IPS-18a (cell line): ENCODE measurements around the gene PPP1R16B.
"Not testable (repeated sequence)": the region's sequence is repeated elsewhere in the genome, so short reads cannot be mapped to it uniquely, and the experiment has no call there.

Source experiments
- H3K27ac ChIP-seq: one replicate; pipeline ENCODE4 v1.5.1; 2013; ENCODE audit warnings: low read length
- H3K27me3 ChIP-seq: one replicate; pipeline ENCODE4 v1.6.1; 2013; ENCODE audit warnings: mild to moderate bottlenecking, low read length; ENCODE audit not compliant: control insufficient read depth, insufficient read depth
- H3K36me3 ChIP-seq: one replicate; pipeline ENCODE4 v1.6.1; 2013; ENCODE audit warnings: low read depth, low read length; ENCODE audit not compliant: control insufficient read depth
- H3K4me1 ChIP-seq: one replicate; pipeline ENCODE4 v1.6.1; 2013; ENCODE audit warnings: low read depth, low read length; ENCODE audit not compliant: control insufficient read depth
- H3K4me3 ChIP-seq: one replicate; pipeline ENCODE4 v1.5.1; 2013; ENCODE audit warnings: low read length
- H3K9ac ChIP-seq: one replicate; pipeline ENCODE4 v1.6.1; 2013; ENCODE audit warnings: mild to moderate bottlenecking, low read length, moderate library complexity
- H3K9me3 ChIP-seq: one replicate; pipeline ENCODE4 v1.6.1; 2013; ENCODE audit warnings: low read depth, low read length; ENCODE audit not compliant: control insufficient read depth

PPP1R16B gene

GRCh38 chr20:38859070-38859690, 53.7 kb downstream of the PPP1R16B start:
- Histone ChIP-seq H3K9ac (no peak overlapping the region), H3K27ac (no peak overlapping the region), H3K27me3 (no peaks in the 10 kb centered on the region), H3K4me3 (no peak overlapping the region), H3K9me3 (no peaks in the 10 kb centered on the region), H3K4me1 (no peaks in the 10 kb centered on the region), H3K36me3 (no peaks in the 10 kb centered on the region)

DNA sequence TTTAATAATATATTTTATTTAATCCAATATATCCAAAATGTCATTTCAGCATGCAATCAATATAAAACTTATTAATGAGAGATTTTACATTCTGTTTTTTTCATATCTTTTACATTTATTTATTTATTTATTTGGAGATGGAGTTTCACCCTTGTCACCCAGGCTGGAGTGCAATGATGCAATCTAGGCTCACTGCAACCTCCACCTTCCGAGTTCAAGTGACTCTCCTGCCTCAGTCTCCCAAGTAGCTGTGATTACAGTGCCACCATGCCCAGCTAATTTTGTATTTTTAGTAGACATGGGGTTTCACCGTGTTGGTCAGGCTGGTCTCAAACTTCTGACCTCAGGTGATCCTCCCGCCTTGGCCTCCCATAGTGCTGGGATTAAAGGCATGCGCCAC, 54.4 kb downstream of the PPP1R16B start:
- not testable (repeated sequence) for H3K4me1 ChIP-seq, H3K9me3 ChIP-seq, H3K27ac ChIP-seq, H3K27me3 ChIP-seq, H3K4me3 ChIP-seq, H3K9ac ChIP-seq, H3K36me3 ChIP-seq

DNA sequence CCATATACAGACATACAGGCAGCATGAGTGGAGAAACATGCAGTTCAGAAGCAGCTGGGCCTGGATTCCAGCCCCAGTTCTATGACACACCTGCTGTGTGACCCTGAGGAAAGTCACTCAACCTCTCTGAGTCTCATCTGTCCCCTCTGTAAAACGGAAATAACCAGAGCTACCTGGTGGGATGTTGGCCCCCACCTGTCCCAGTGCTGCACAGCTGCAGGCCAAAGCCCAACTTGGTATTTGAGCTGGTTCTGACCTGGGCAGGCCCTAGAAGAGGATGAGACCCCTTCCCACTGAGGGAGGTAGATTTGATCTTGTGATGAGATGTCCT, 55.5 kb downstream of the PPP1R16B start:
- Histone ChIP-seq H3K4me3 (no peak overlapping the region), H3K27ac (no peak overlapping the region), H3K9me3 (no peaks in the 10 kb centered on the region), H3K36me3 (no peaks in the 10 kb centered on the region), H3K4me1 (no peaks in the 10 kb centered on the region), H3K27me3 (no peaks in the 10 kb centered on the region), H3K9ac (no peak overlapping the region)

GRCh38 chr20:38862226-38862625, 56.7 kb downstream of the PPP1R16B start:
- H3K36me3 ChIP-seq, result no peaks in the 10 kb centered on the region
- H3K4me1 ChIP-seq, result no peaks in the 10 kb centered on the region
- no peaks in the 10 kb centered on the region for H3K9me3 ChIP-seq
- H3K27me3 ChIP-seq, result no peaks in the 10 kb centered on the region
- no peak overlapping the region for H3K27ac ChIP-seq
- H3K4me3 ChIP-seq, result no peak overlapping the region
- H3K9ac ChIP-seq, result no peak overlapping the region

DNA sequence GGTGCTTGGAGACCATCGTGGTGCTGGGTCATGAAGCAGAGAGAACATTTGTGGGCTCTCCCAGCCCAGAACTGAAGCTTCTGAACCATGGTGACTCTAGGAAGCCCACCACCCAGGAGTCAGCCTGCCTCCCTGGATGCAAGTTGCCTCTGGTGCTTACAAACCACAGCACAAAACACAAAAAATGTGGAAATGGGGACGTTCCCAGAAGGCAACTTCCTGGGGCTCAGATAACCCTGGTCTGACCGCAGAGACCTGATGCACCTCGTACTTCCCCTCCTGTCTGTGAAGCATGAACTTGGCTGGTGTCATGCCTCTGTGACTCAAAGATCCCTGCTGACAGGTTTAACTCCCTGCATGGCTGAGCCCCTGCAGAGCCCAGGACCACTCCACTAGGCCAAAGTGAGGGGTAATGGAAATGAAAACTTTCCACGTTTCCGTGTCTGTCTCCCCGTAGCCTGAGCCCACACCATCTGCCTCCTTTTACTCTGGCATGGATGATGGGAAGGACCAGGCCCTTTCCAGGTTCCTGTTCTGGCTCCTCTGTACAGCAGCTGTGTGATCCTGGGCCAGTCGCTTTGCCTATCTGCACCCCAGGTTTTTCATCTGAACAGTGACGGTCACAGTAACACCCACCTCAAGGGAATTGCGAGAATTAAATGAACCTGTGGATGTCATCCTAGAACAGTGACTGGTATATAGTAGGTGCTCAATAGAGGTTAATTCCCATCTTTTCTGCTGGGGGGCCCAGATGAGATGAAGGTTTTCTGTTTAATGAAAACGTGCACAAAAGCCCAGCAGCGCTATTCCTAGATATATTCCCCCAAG, 57.7 kb downstream of the PPP1R16B start:
- Histone ChIP-seq H3K4me1 (no peaks in the 10 kb centered on the region), H3K27ac (no peak overlapping the region), H3K9ac (no peak overlapping the region)

DNA sequence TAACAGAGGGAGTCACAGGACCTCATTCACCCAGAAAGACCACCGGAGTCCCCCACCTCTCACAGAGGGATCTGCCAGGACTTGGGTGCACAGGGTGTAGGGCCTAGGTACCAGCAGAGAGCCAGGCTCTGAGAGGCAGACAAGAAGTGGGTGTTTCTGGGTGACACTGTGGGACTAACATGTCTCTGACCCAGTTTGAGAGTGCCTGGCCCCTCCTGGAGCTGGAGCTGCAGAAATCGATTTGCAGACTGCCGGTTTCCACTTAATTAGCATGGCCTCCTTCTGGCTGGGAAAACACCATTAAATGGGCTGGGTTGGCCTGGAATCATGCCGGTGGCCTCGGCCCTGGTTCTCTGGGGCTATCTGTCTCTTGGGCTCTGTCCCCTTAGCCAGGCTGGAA, 59.2 kb downstream of the PPP1R16B start:
- Histone ChIP-seq H3K9ac (no peak overlapping the region), H3K4me3 (no peak overlapping the region), H3K4me1 (no peaks in the 10 kb centered on the region), H3K9me3 (no peaks in the 10 kb centered on the region), H3K36me3 (no peaks in the 10 kb centered on the region), H3K27ac (no peak overlapping the region), H3K27me3 (no peaks in the 10 kb centered on the region)

More for the DNA sequence above, 57.7 kb downstream of the PPP1R16B start:
- no peaks in the 10 kb centered on the region for H3K36me3 ChIP-seq
- H3K4me3 ChIP-seq, result no peak overlapping the region
- no peaks in the 10 kb centered on the region for H3K27me3 ChIP-seq
- no peaks in the 10 kb centered on the region for H3K9me3 ChIP-seq

GRCh38 chr20:38866265-38867061, 61.0 kb downstream of the PPP1R16B start:
- H3K27ac ChIP-seq, result no peak overlapping the region
- no peaks in the 10 kb centered on the region for H3K9me3 ChIP-seq
- H3K27me3 ChIP-seq, result no peaks in the 10 kb centered on the region
- H3K4me3 ChIP-seq, result no peak overlapping the region
- no peak overlapping the region for H3K9ac ChIP-seq
- H3K36me3 ChIP-seq, result no peaks in the 10 kb centered on the region
- H3K4me1 ChIP-seq, result no peaks in the 10 kb centered on the region

DNA sequence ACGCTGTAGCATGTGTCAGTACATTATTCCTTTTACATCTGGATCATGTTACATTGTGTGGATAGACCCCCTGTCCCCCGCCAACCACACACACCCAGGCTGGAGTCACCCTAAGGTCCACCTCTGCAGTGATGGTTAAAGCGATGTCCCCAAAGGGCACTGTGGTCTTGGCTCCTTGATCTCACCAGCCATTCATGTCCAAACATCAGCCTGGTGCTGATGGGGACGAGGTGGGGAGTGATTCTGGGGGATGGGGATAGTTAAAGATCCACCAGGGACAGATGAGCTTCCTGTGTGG, 61.5 kb downstream of the PPP1R16B start:
- H3K27me3 ChIP-seq, result no peaks in the 10 kb centered on the region
- H3K9ac ChIP-seq, result no peak overlapping the region
- no peaks in the 10 kb centered on the region for H3K4me1 ChIP-seq
- no peaks in the 10 kb centered on the region for H3K9me3 ChIP-seq
- H3K27ac ChIP-seq, result no peak overlapping the region
- no peaks in the 10 kb centered on the region for H3K36me3 ChIP-seq
- H3K4me3 ChIP-seq, result no peak overlapping the region

DNA sequence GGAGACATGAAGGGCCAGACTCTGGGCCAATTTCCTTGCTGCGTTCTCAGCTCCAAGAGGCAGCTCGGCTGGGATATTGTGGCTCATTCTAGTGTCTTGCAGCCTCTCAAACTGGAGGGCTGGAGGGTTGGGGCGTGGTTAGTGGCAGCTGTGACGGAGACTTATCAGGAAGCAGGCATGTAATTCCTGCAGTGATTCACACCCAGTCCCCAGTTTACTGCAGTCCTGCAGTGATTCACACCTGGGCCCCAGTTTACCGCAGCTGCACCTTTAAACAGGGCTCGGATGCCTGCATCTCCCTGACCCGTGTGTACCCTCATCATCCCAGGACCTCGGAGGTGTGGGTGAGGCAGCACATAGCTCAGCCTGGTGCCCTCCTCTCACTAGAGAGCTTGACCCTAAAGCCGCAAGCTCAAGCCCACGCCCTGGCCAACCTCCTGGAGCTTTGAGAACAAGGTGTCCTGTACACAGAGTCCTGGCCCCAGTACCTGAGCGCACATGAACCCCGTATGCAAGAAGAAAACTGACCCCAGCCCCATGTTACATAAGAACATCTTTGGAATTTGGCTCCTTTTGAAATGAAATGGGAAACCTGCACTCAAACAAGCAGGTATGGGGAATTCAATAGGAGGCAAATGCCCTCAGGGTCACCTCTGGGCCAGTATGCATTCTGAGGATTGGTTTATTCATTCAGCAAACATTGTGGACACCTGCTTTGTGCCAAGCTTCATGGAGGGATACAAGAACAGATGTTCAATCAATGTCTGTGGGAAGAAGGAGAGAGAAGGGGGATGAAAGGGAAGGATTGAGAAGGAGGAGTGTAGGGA, 65.4 kb downstream of the PPP1R16B start:
- Histone ChIP-seq H3K9ac (no peak overlapping the region), H3K27ac (no peak overlapping the region)

DNA sequence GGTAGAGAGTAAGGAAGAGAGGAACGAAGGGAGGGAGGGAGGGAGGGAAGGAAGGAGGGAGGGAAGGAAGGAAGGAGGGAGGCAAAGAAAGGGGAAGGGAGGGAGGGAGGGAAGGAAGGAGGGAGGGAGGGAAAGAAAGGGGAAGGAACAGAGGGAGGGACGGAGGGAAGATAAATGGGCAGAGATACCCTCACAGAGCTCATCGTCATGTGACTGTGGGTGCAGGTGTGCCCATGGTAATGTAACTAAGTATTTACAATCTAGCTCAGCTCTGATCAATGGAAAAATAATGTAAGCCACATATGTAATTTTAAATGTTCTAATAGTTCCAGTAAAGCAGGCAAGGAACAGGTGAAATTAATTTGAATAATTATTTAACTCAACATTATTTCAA, 66.1 kb downstream of the PPP1R16B start:
- Histone ChIP-seq H3K9me3 (no peaks in the 10 kb centered on the region), H3K36me3 (no peaks in the 10 kb centered on the region), H3K27me3 (no peaks in the 10 kb centered on the region), H3K27ac (no peak overlapping the region), H3K4me3 (no peak overlapping the region), H3K9ac (no peak overlapping the region), H3K4me1 (no peaks in the 10 kb centered on the region)

More for the DNA sequence above, 65.4 kb downstream of the PPP1R16B start:
- no peak overlapping the region for H3K4me3 ChIP-seq
- no peaks in the 10 kb centered on the region for H3K27me3 ChIP-seq
- H3K4me1 ChIP-seq, result no peaks in the 10 kb centered on the region
- no peaks in the 10 kb centered on the region for H3K36me3 ChIP-seq
- H3K9me3 ChIP-seq, result no peaks in the 10 kb centered on the region

DNA sequence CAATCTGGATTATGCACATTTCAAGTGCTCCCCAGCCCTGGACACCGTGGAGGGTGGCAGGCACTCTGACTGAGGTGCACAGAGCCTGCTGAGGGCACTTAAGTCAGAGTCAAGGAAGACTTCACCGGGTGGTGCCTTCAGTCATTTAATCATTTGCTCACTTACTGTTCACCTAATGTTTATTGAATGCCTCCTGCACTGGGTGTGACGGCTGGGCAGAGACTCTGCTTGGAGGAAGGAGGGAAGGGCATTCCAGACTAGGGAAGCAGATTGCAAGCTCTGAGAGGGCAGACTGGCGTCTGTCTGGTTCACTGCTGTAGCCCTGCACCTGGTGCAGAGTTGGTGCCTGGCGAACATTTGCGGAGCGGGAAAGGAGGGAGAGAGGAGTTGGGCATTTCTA, 66.5 kb downstream of the PPP1R16B start:
- Histone ChIP-seq H3K4me3 (no peak overlapping the region), H3K4me1 (no peaks in the 10 kb centered on the region), H3K9ac (no peak overlapping the region)

More for the DNA sequence above, 66.5 kb downstream of the PPP1R16B start:
- no peak overlapping the region for H3K27ac ChIP-seq
- no peaks in the 10 kb centered on the region for H3K27me3 ChIP-seq
- H3K36me3 ChIP-seq, result no peaks in the 10 kb centered on the region
- H3K9me3 ChIP-seq, result no peaks in the 10 kb centered on the region
